Neuronal stem cell (in vitro differentiated cells): Measurements from ENCODE around the gene CNTD1.

Source experiments
- DNase-seq: peaks from one replicate; pipeline ENCODE4 v3.0.0-alpha.2; 2013; ENCODE audit warnings: low spot score
- H2AFZ ChIP-seq: one replicate; pipeline ENCODE4 v1.6.1; 2013; ENCODE audit warnings: mild to moderate bottlenecking, low read length, inconsistent platforms
- H2AK5ac ChIP-seq: 2 replicates; pipeline ENCODE4 v1.6.1; 2013; ENCODE audit warnings: low read depth, mild to moderate bottlenecking, inconsistent platforms, low read length, moderate library complexity, mixed read lengths
- H2BK120ac ChIP-seq: 2 replicates; pipeline ENCODE4 v1.6.1; 2013; ENCODE audit warnings: low read depth, mild to moderate bottlenecking, inconsistent platforms, low read length, moderate library complexity, mixed read lengths
- H2BK12ac ChIP-seq: one replicate; pipeline ENCODE4 v1.6.1; 2013; ENCODE audit warnings: low read length, inconsistent platforms
- H2BK15ac ChIP-seq: 2 replicates; pipeline ENCODE4 v1.6.1; 2013; ENCODE audit warnings: mild to moderate bottlenecking, low read length, inconsistent platforms, mixed read lengths
- H2BK5ac ChIP-seq: one replicate; pipeline ENCODE4 v1.6.1; 2013; ENCODE audit warnings: inconsistent platforms, mild to moderate bottlenecking, low read length, moderate library complexity
- H3K14ac ChIP-seq: one replicate; pipeline ENCODE4 v1.6.1; 2013; ENCODE audit warnings: low read length, inconsistent platforms
- H3K18ac ChIP-seq: 2 replicates; pipeline ENCODE4 v1.6.1; 2013; ENCODE audit warnings: low read length, inconsistent platforms
- H3K23ac ChIP-seq: 2 replicates; pipeline ENCODE4 v1.6.1; 2013; ENCODE audit warnings: low read depth, mild to moderate bottlenecking, mixed read lengths, low read length, inconsistent platforms; ENCODE audit not compliant: poor library complexity
- H3K27ac ChIP-seq: replicated peaks from 3 replicates; pipeline ENCODE4 v1.5.1; 2013; ENCODE audit warnings: low read length, inconsistent platforms
- H3K27me3 ChIP-seq, 3 experiments: 2 replicates each; pipeline ENCODE4 v1.6.1; 2013; ENCODE audit warnings: low read length in 3 of 3, mild to moderate bottlenecking in 2 of 3, inconsistent platforms in 1 of 3, low read depth in 1 of 3, mixed read lengths in 1 of 3, moderate library complexity in 1 of 3; ENCODE audit not compliant: control insufficient read depth in 3 of 3, insufficient read depth in 3 of 3
- H3K36me3 ChIP-seq, 2 donors: replicated peaks in 1 of 2; 2 replicates each; pipeline ENCODE4 v1.6.1; 2013; ENCODE audit warnings: low read length in 2 of 2; ENCODE audit not compliant: control insufficient read depth in 2 of 2, insufficient read depth in 2 of 2
- H3K4ac ChIP-seq: 2 replicates; pipeline ENCODE4 v1.6.1; 2013; ENCODE audit warnings: inconsistent platforms, mild to moderate bottlenecking, low read length, moderate library complexity
- H3K4me1 ChIP-seq, 2 donors: 1 replicate in 1 of 2; 2 replicates in 1 of 2; pipeline ENCODE4 v1.6.1; 2013; ENCODE audit warnings: low read length in 2 of 2, low read depth in 1 of 2; ENCODE audit not compliant: control insufficient read depth in 2 of 2, insufficient read depth in 1 of 2
- H3K4me2 ChIP-seq: one replicate; pipeline ENCODE4 v1.6.1; 2013; ENCODE audit warnings: mild to moderate bottlenecking, low read length, inconsistent platforms; ENCODE audit not compliant: insufficient read depth, poor library complexity, severe bottlenecking
- H3K4me3 ChIP-seq, 2 donors: 2 replicates each; pipeline ENCODE4 v1.5.1; 2013; ENCODE audit warnings: low read length in 2 of 2, mild to moderate bottlenecking in 2 of 2, inconsistent platforms in 1 of 2, moderate library complexity in 1 of 2
- H3K79me1 ChIP-seq: one replicate; pipeline ENCODE4 v1.6.1; 2013; ENCODE audit warnings: low read depth, mild to moderate bottlenecking, inconsistent platforms, low read length, moderate library complexity
- H3K9ac ChIP-seq: one replicate; pipeline ENCODE4 v1.6.1; 2013; ENCODE audit warnings: mild to moderate bottlenecking, low read depth, low read length, inconsistent platforms; ENCODE audit not compliant: poor library complexity
- H3K9me3 ChIP-seq, 2 donors: replicated peaks in 1 of 2; 2 replicates each; pipeline versions ENCODE3 to v1.6.1; 2013; ENCODE audit warnings: low read length in 2 of 2, mild to moderate bottlenecking in 2 of 2, inconsistent platforms in 1 of 2, low read depth in 1 of 2, mixed read lengths in 1 of 2, moderate library complexity in 1 of 2; ENCODE audit not compliant: control insufficient read depth in 2 of 2, insufficient read depth in 1 of 2
- H4K8ac ChIP-seq: one replicate; pipeline ENCODE4 v1.6.1; 2013; ENCODE audit warnings: low read depth, mild to moderate bottlenecking, inconsistent platforms, low read length, moderate library complexity
- H4K91ac ChIP-seq: one replicate; pipeline ENCODE4 v1.6.1; 2013; ENCODE audit warnings: low read length, low read depth, mild to moderate bottlenecking, inconsistent platforms; ENCODE audit not compliant: poor library complexity
- WGBS, 2 donors: extraction: QIAGEN DNeasy Blood & Tissue Kit; methylation state at CpG; one replicate each; pipeline ENCODE4 v1.1.7; 2013; ENCODE audit warnings: missing lambda C conversion rate in 2 of 2, mixed read lengths in 1 of 2; ENCODE audit not compliant: insufficient read length in 2 of 2, insufficient replicate concordance in 1 of 2; ENCODE audit errors: extremely low coverage in 2 of 2; 5-methylcytosine and 5-hydroxymethylcytosine counted together

The CNTD1 gene

GRCh38 chr17:42783062-42783790, 15.4 kb upstream of the CNTD1 start:
- Histone ChIP-seq H2BK15ac (peak overlapping the region; percentile 33), H4K8ac (peak overlapping the region; percentile 30), H3K36me3 (peaks cover 6 to 20% of the 10 kb centered on the region in 2 donors), H3K9me3 (no peaks in the 10 kb centered on the region), H3K79me1 (no peaks in the 10 kb centered on the region), H3K14ac (no peak overlapping the region), H3K4me2 (no peak overlapping the region), H2BK12ac (no peak overlapping the region), H3K4ac (no peak overlapping the region), H3K27ac (no peak overlapping the region), H3K18ac (no peak overlapping the region), H2AK5ac (no peak overlapping the region), H3K4me1 (peaks cover 0 to 9% of the 10 kb centered on the region in 2 donors), H3K27me3 (peaks cover 0 to 25% (median 8%) of the 10 kb centered on the region in 3 experiments), H2AFZ (no peak overlapping the region), H2BK5ac (no peak overlapping the region), H4K91ac (peak overlapping the region; percentile 22), H3K23ac (no peak overlapping the region), H3K9ac (no peak overlapping the region), H2BK120ac (no peak overlapping the region), H3K4me3 (no peak overlapping the region)
- WGBS, 2 donors, result no CpG with 5 or more reads among the region's 9 CpGs
- DNase-seq, result no peak

- peaks cover 0 to 25% (median 8%) of the 10 kb centered on the region in 3 experiments for H3K27me3 ChIP-seq
- H3K36me3 ChIP-seq, result peaks cover 6 to 14% of the 10 kb centered on the region in 2 donors
- H3K9ac ChIP-seq, result no peak overlapping the region
- peaks cover 0 to 9% of the 10 kb centered on the region in 2 donors for H3K4me1 ChIP-seq
- WGBS, 2 donors, result no CpG with 5 or more reads among the region's 22 CpGs
- H2BK120ac ChIP-seq, result no peak overlapping the region
- H3K23ac ChIP-seq, result no peak overlapping the region
- H3K27ac ChIP-seq, result no peak overlapping the region
- no peak for DNase-seq
- H2AK5ac ChIP-seq, result no peak overlapping the region
- no peak overlapping the region for H2BK15ac ChIP-seq
- H2BK12ac ChIP-seq, result no peak overlapping the region
- no peak overlapping the region for H3K18ac ChIP-seq
- no peak overlapping the region for H4K8ac ChIP-seq
- H4K91ac ChIP-seq, result no peak overlapping the region
- H2BK5ac ChIP-seq, result no peak overlapping the region
- no peak overlapping the region for H3K4ac ChIP-seq
- H3K14ac ChIP-seq, result no peak overlapping the region
- no peak overlapping the region for H3K4me3 ChIP-seq
- no peaks in the 10 kb centered on the region for H3K79me1 ChIP-seq
- no peaks in the 10 kb centered on the region for H3K9me3 ChIP-seq
- H3K4me2 ChIP-seq, result no peak overlapping the region
- no peak overlapping the region for H2AFZ ChIP-seq
Observed at GRCh38 chr17:42783791-42784138, 14.9 kb upstream of the CNTD1 start.

DNA sequence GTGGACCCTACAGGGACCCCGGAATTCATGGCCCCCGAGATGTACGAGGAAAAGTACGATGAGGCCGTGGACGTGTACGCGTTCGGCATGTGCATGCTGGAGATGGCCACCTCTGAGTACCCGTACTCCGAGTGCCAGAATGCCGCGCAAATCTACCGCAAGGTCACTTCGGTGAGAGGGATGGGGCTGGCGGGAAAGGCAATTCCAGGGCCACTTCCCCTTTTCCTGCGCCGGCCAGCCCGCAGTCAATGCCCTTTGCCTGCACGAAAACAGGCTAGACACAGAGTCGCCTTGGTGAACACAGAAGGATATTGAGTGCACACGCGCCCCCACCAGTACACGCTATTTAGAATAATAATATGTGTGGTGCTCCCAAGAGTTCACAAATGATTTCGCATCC, 14.3 kb upstream of the CNTD1 start:
- no peak overlapping the region for H3K4ac ChIP-seq
- H2BK120ac ChIP-seq, result no peak overlapping the region
- peaks cover 0 to 9% of the 10 kb centered on the region in 2 donors for H3K4me1 ChIP-seq
- no peak overlapping the region for H4K91ac ChIP-seq
- H3K18ac ChIP-seq, result no peak overlapping the region
- H3K23ac ChIP-seq, result no peak overlapping the region
- H3K4me2 ChIP-seq, result no peak overlapping the region
- H3K27ac ChIP-seq, result no peak overlapping the region
- no peak overlapping the region for H2AK5ac ChIP-seq
- no peaks in the 10 kb centered on the region for H3K79me1 ChIP-seq
- no peak overlapping the region for H3K9ac ChIP-seq
- H2BK5ac ChIP-seq, result no peak overlapping the region
- H4K8ac ChIP-seq, result no peak overlapping the region
- peaks cover 0 to 25% (median 8%) of the 10 kb centered on the region in 3 experiments for H3K27me3 ChIP-seq
- no peak overlapping the region for H2BK12ac ChIP-seq
- H2BK15ac ChIP-seq, result no peak overlapping the region
- DNase-seq, result no peak
- no peaks in the 10 kb centered on the region for H3K9me3 ChIP-seq
- H2AFZ ChIP-seq, result no peak overlapping the region
- H3K4me3 ChIP-seq, result no peak overlapping the region
- H3K36me3 ChIP-seq, result peaks cover 2 to 8% of the 10 kb centered on the region in 2 donors
- WGBS, 2 donors, result no CpG with 5 or more reads among the region's 25 CpGs
- H3K14ac ChIP-seq, result peak overlapping the region; percentile 47

GRCh38 chr17:42784811-42785592, 13.7 kb upstream of the CNTD1 start:
- H3K4me2 ChIP-seq, result no peak overlapping the region
- H2BK15ac ChIP-seq, result no peak overlapping the region
- no peak overlapping the region for H3K27ac ChIP-seq
- H3K9me3 ChIP-seq, result no peaks in the 10 kb centered on the region
- H3K9ac ChIP-seq, result no peak overlapping the region
- peak overlapping the region; percentile 70 for H3K4ac ChIP-seq
- H2BK120ac ChIP-seq, result no peak overlapping the region
- DNase-seq, result no peak
- H3K14ac ChIP-seq, result no peak overlapping the region
- no peak overlapping the region for H3K4me3 ChIP-seq
- peak overlapping the region; percentile 16 for H2BK12ac ChIP-seq
- no peak overlapping the region for H2AFZ ChIP-seq
- no peak overlapping the region for H3K18ac ChIP-seq
- peak overlapping the region; percentile 23 for H2AK5ac ChIP-seq
- H3K79me1 ChIP-seq, result no peaks in the 10 kb centered on the region
- H3K27me3 ChIP-seq, result peaks cover 0 to 25% (median 8%) of the 10 kb centered on the region in 3 experiments
- peak overlapping the region; percentile 9 for H3K23ac ChIP-seq
- H3K4me1 ChIP-seq, result peaks cover 0 to 5% of the 10 kb centered on the region in 2 donors
- H4K91ac ChIP-seq, result no peak overlapping the region
- H4K8ac ChIP-seq, result no peak overlapping the region
- peaks cover 0 to 2% of the 10 kb centered on the region in 2 donors for H3K36me3 ChIP-seq
- WGBS, 2 donors, result no CpG with 5 or more reads among the region's 52 CpGs
- H2BK5ac ChIP-seq, result no peak overlapping the region
